Hindlimb muscle (tissue), 1 donor: ENCODE data around the gene HEPACAM. TPM values are rescaled to one million over a fixed set of nuclear protein-coding genes. Genes with fewer than 3 reads are reported as not detected.

Source experiments
- DNase-seq: peaks from one replicate; pipeline ENCODE4 v3.0.0-alpha.2; 2013
- polyA plus RNA-seq: library from polyadenylated mRNA; unstranded; fragments of 120-200 nt; gene quantifications from one replicate; pipeline ENCODE4 v1.2.1, GENCODE V29; 2013; ENCODE audit not compliant: insufficient read length

HEPACAM gene
- polyA plus RNA-seq, 1 donor = 0.22 TPM

- DNase-seq = peak; percentile 65
Observed at GRCh38 chr11:124898711-124899110, 37.1 kb downstream of the HEPACAM start.

- DNase-seq = no peak
Observed at GRCh38 chr11:124898263-124898680, 37.6 kb downstream of the HEPACAM start.

- no peak for DNase-seq
Observed at GRCh38 chr11:124897674-124898262, 38.1 kb downstream of the HEPACAM start, which contains the start of gene ROBO4. ROBO4 (minus strand) TSS chr11:124897865; CDS start chr11:124897795, 70 bp downstream.

GRCh38 chr11:124896821-124897391 lies 38.9 kb downstream of the HEPACAM start:
- no peak for DNase-seq

GRCh38 chr11:124896071-124896750 lies 39.6 kb downstream of the HEPACAM start:
- DNase-seq = no peak

GRCh38 chr11:124895471-124895971 lies 40.3 kb downstream of the HEPACAM start:
- DNase-seq = no peak

GRCh38 chr11:124894606-124895430 lies 41.0 kb downstream of the HEPACAM start:
- DNase-seq = no peak

GRCh38 chr11:124893781-124894401 lies 42.0 kb downstream of the HEPACAM start:
- no peak for DNase-seq

- DNase-seq = no peak
Observed at GRCh38 chr11:124892750-124893454, 42.9 kb downstream of the HEPACAM start.

GRCh38 chr11:124892146-124892545 lies 43.7 kb downstream of the HEPACAM start:
- DNase-seq = no peak

- no peak for DNase-seq
Observed at GRCh38 chr11:124891373-124891861, 44.4 kb downstream of the HEPACAM start.

- no peak for DNase-seq
Observed at GRCh38 chr11:124890683-124891372, 45.0 kb downstream of the HEPACAM start.

- DNase-seq = no peak
Observed at GRCh38 chr11:124890151-124890550, 45.7 kb downstream of the HEPACAM start.

GRCh38 chr11:124889191-124890091 lies 46.4 kb downstream of the HEPACAM start:
- DNase-seq = no peak

GRCh38 chr11:124887667-124888013 lies 48.2 kb downstream of the HEPACAM start:
- no peak for DNase-seq

- no peak for DNase-seq
Observed at GRCh38 chr11:124886978-124887666, 48.7 kb downstream of the HEPACAM start.

GRCh38 chr11:124886476-124886875 lies 49.4 kb downstream of the HEPACAM start:
- DNase-seq = no peak

GRCh38 chr11:124884869-124885479 lies 50.9 kb downstream of the HEPACAM start:
- DNase-seq = no peak

- DNase-seq = no peak
Observed at GRCh38 chr11:124884340-124884739, 51.5 kb downstream of the HEPACAM start.
